HT-29 (cell line): Measurements from ENCODE around the gene CNOT6L. TPM values are rescaled to one million over a fixed set of nuclear protein-coding genes. Genes with fewer than 3 reads are reported as not detected.

Experiments used
- DNase-seq: peaks from one replicate; pipeline ENCODE4 v3.0.0-alpha.2; 2015; ENCODE audit warnings: low spot score
- small RNA-seq: library from RNA; depleted of rRNA; stranded (forward); fragments of <200 nt; gene quantifications from one replicate; pipeline ENCODE3, GENCODE V24; 2014
- total RNA-seq: library from RNA; depleted of rRNA; stranded (reverse); fragments of >200 nt; shearing (Covaris generic); gene quantifications from 2 replicates; pipeline ENCODE4 v1.2.3, GENCODE V29; 2014; rRNA removed

CNOT6L gene
- total RNA-seq, 1 experiment from 2014 or later: 3.6 TPM

- no peak for DNase-seq
Observed at GRCh38 chr4:77713884-77714283, 105.3 kb downstream of the CNOT6L start.

GRCh38 chr4:77712675-77713074 lies 106.5 kb downstream of the CNOT6L start:
- DNase-seq: no peak

GRCh38 chr4:77711469-77711868 lies 107.7 kb downstream of the CNOT6L start:
- DNase-seq: no peak

GRCh38 chr4:77710684-77711083 lies 108.5 kb downstream of the CNOT6L start:
- no peak for DNase-seq

- no peak for DNase-seq
Observed at GRCh38 chr4:77710059-77710458, 109.1 kb downstream of the CNOT6L start.

GRCh38 chr4:77706717-77707116 lies 112.5 kb downstream of the CNOT6L start:
- no peak for DNase-seq

- DNase-seq: no peak
Observed at GRCh38 chr4:77703666-77704065, 115.5 kb downstream of the CNOT6L start.

- no peak for DNase-seq
Observed at GRCh38 chr4:77701121-77701520, 118.0 kb downstream of the CNOT6L start.

- DNase-seq: peak; percentile 10
Observed at GRCh38 chr4:77699731-77700210, 119.4 kb downstream of the CNOT6L start.

- DNase-seq: peak; percentile 62
Observed at GRCh38 chr4:77697860-77698590, 121.1 kb downstream of the CNOT6L start.

GRCh38 chr4:77695774-77696173 lies 123.4 kb downstream of the CNOT6L start:
- peak; percentile 19 for DNase-seq

- DNase-seq: no peak
Observed at GRCh38 chr4:77692847-77693432, 126.2 kb downstream of the CNOT6L start.

- no peak for DNase-seq
Observed at GRCh38 chr4:77681792-77682191, 137.4 kb downstream of the CNOT6L start.

GRCh38 chr4:77676842-77677241 lies 142.3 kb downstream of the CNOT6L start:
- no peak for DNase-seq

- no peak for DNase-seq
Observed at GRCh38 chr4:77671051-77671450, 148.1 kb downstream of the CNOT6L start.

- DNase-seq: peak; percentile 19
Observed at GRCh38 chr4:77669946-77670590, 149.1 kb downstream of the CNOT6L start.

GRCh38 chr4:77665381-77666069 lies 153.6 kb downstream of the CNOT6L start:
- DNase-seq: no peak

Small RNA genes lying within 50 kb of the gene (small RNA-seq; reads per million reads assigned to genes)
- gene AC112225.1: not detected
- gene RF00612: not detected

Other genes starting within 250 kb of the CNOT6L start
- not detected in 2 replicates for gene CXCL13, start 213.5 kb downstream of the CNOT6L start, total RNA-seq
- gene MRPL1, start 43.5 kb upstream of the CNOT6L start, total RNA-seq: 14.2 and 19.9 TPM in 2 replicates
- gene FRAS1, start 238.0 kb upstream of the CNOT6L start, total RNA-seq: 15.2 and 18.9 TPM in 2 replicates